IMR-90 (cell line): Measurements from ENCODE around the gene PLCG1. TPM values are rescaled to one million over a fixed set of nuclear protein-coding genes. Genes with fewer than 3 reads are reported as not detected.

Experiments used
- ATAC-seq: fragments of 200-7000 bp; cut with Tn5 transposase; 2 replicates; pipeline ENCODE4 v1.9.1; 2020; ENCODE audit warnings: low read depth, mild to moderate bottlenecking, moderate library complexity
- BruUV-seq: library from RNA; stranded (reverse); fragments of 400-500 nt; replicated peaks from 2 replicates; lab custom pipeline; 2021; lab: Mats Ljungman, UMichigan
- CTCF ChIA-PET: fragments of 300-600 bp; formaldehyde crosslinking; extraction: SDS; loops from one replicate; lab custom pipeline; 2021; ENCODE audit warnings: antibody characterized with exemption; lab: Yijun Ruan, JAX
- POLR2A ChIA-PET: fragments of 300-600 bp; sonication (Branson Sonifier 250); formaldehyde crosslinking; loops from one replicate; lab custom pipeline; 2022; ENCODE audit warnings: antibody characterized with exemption; ENCODE audit not compliant: unreplicated experiment; lab: Charles Lee
- DNase-seq: peaks from one replicate; pipeline ENCODE4 v3.0.0; 2013
- H2AFZ ChIP-seq: replicated peaks from 2 replicates; pipeline ENCODE3; 2013; ENCODE audit warnings: low read length, mild to moderate bottlenecking; ENCODE audit not compliant: poor library complexity
- H2AK5ac ChIP-seq: 2 replicates; pipeline ENCODE4 v1.6.1; 2013; ENCODE audit warnings: low read depth, low read length, inconsistent platforms
- H2AK9ac ChIP-seq: replicated peaks from 2 replicates; pipeline ENCODE3; 2013; ENCODE audit warnings: mild to moderate bottlenecking, low read depth, low read length, moderate library complexity; ENCODE audit not compliant: poor library complexity
- H2BK120ac ChIP-seq: 2 replicates; pipeline ENCODE4 v1.6.1; 2013; ENCODE audit warnings: low read depth, low read length, inconsistent platforms
- H2BK15ac ChIP-seq: 3 replicates; pipeline ENCODE4 v1.6.1; 2013; ENCODE audit warnings: low read depth, low read length, inconsistent platforms
- H2BK20ac ChIP-seq: 2 replicates; pipeline ENCODE4 v1.6.1; 2013; ENCODE audit warnings: low read depth, mild to moderate bottlenecking, inconsistent platforms, low read length, moderate library complexity
- H2BK5ac ChIP-seq: 2 replicates; pipeline ENCODE4 v1.6.1; 2013; ENCODE audit warnings: mild to moderate bottlenecking, low read depth, low read length, inconsistent platforms; ENCODE audit not compliant: poor library complexity, severe bottlenecking
- H3K14ac ChIP-seq: replicated peaks from 2 replicates; pipeline ENCODE4 v1.6.1; 2013; ENCODE audit warnings: low read depth, low read length, inconsistent platforms
- H3K18ac ChIP-seq: 2 replicates; pipeline ENCODE4 v1.6.1; 2013; ENCODE audit warnings: low read depth, low read length, control low read depth
- H3K23ac ChIP-seq: 2 replicates; pipeline ENCODE4 v1.6.1; 2013; ENCODE audit warnings: low read depth, low read length, inconsistent platforms
- H3K27ac ChIP-seq: 2 replicates; pipeline ENCODE4 v1.5.1; 2013; ENCODE audit warnings: mild to moderate bottlenecking, control low read depth, low read length; ENCODE audit not compliant: insufficient read depth
- H3K27me3 ChIP-seq: 2 replicates; pipeline ENCODE4 v1.6.1; 2013; ENCODE audit warnings: low read length; ENCODE audit not compliant: control insufficient read depth, insufficient read depth
- H3K36me3 ChIP-seq: 2 replicates; pipeline ENCODE4 v1.6.1; 2013; ENCODE audit warnings: low read length, mixed read lengths; ENCODE audit not compliant: control insufficient read depth, insufficient read depth
- H3K4ac ChIP-seq: 2 replicates; pipeline ENCODE4 v1.6.1; 2013; ENCODE audit warnings: low read depth, low read length, inconsistent platforms
- H3K4me1 ChIP-seq: 2 replicates; pipeline ENCODE4 v1.6.1; 2013; ENCODE audit warnings: low read length, mixed read lengths; ENCODE audit not compliant: control insufficient read depth, insufficient read depth
- H3K4me2 ChIP-seq: 2 replicates; pipeline ENCODE4 v1.6.1; 2013; ENCODE audit warnings: low read depth, mild to moderate bottlenecking, control low read depth, low read length, moderate library complexity
- H3K4me3 ChIP-seq: 2 replicates; pipeline ENCODE4 v1.5.1; 2013; ENCODE audit warnings: low read depth, mild to moderate bottlenecking, control low read depth, low read length, moderate library complexity; ENCODE audit not compliant: insufficient read depth
- H3K56ac ChIP-seq: 2 replicates; pipeline ENCODE4 v1.6.1; 2013; ENCODE audit warnings: low read length, inconsistent platforms; ENCODE audit not compliant: insufficient read depth; ENCODE audit errors: extremely low read depth
- H3K79me1 ChIP-seq, 2 experiments: 2 replicates each; pipeline ENCODE4 v1.6.1; 2013; ENCODE audit warnings: low read length in 2 of 2, inconsistent platforms in 1 of 2, low read depth in 1 of 2
- H3K9ac ChIP-seq: 2 replicates; pipeline ENCODE4 v1.6.1; 2013; ENCODE audit warnings: low read depth, low read length, control low read depth
- H3K9me1 ChIP-seq: 2 replicates; pipeline ENCODE4 v1.6.1; 2013; ENCODE audit warnings: low read length, inconsistent platforms; ENCODE audit not compliant: insufficient read depth
- H3K9me3 ChIP-seq: 2 replicates; pipeline ENCODE4 v1.6.1; 2013; ENCODE audit warnings: low read length; ENCODE audit not compliant: control insufficient read depth, insufficient read depth
- H4K20me1 ChIP-seq: 2 replicates; pipeline ENCODE4 v1.6.1; 2013; ENCODE audit warnings: low read length, inconsistent platforms; ENCODE audit not compliant: insufficient read depth
- H4K5ac ChIP-seq: 2 replicates; pipeline ENCODE4 v1.6.1; 2013; ENCODE audit warnings: mild to moderate bottlenecking, low read depth, low read length, control low read depth
- H4K8ac ChIP-seq, 2 experiments: 2 replicates each; pipeline ENCODE4 v1.6.1; 2013; ENCODE audit warnings: low read depth in 2 of 2, low read length in 2 of 2, control low read depth in 1 of 2, inconsistent platforms in 1 of 2
- H4K91ac ChIP-seq: 2 replicates; pipeline ENCODE4 v1.6.1; 2013; ENCODE audit warnings: low read depth, low read length, inconsistent platforms; ENCODE audit not compliant: insufficient read depth
- BHLHE40 ChIP-seq: fragments of 150-350 bp; IDR thresholded peaks from 2 replicates; pipeline ENCODE4 v1.6.1; 2016; ENCODE audit warnings: mild to moderate bottlenecking, low read depth, low read length
- CHD1 ChIP-seq: IDR thresholded peaks from 2 replicates; pipeline ENCODE4 v1.6.1; 2012; ENCODE audit warnings: low read depth, low read length, improper control_type of control experiment
- ELK1 ChIP-seq: fragments of 150-350 bp; IDR thresholded peaks from 2 replicates; pipeline ENCODE4 v1.6.1; 2016; ENCODE audit warnings: low read depth, mild to moderate bottlenecking, low read length, moderate library complexity, borderline replicate concordance
- FOS ChIP-seq: fragments of 150-350 bp; IDR thresholded peaks from 2 replicates; pipeline ENCODE4 v1.6.1; 2016; ENCODE audit warnings: low read depth, low read length
- MAFK ChIP-seq: IDR thresholded peaks from 2 replicates; pipeline ENCODE4 v1.6.1; 2012; ENCODE audit warnings: low read depth, low read length, improper control_type of control experiment
- MAZ ChIP-seq: IDR thresholded peaks from 2 replicates; pipeline ENCODE4 v1.6.1; 2012; ENCODE audit warnings: low read depth, mild to moderate bottlenecking, low read length, improper control_type of control experiment, moderate library complexity, borderline replicate concordance
- MXI1 ChIP-seq: IDR thresholded peaks from 2 replicates; pipeline ENCODE4 v1.6.1; 2012; ENCODE audit warnings: low read depth, mild to moderate bottlenecking, low read length, moderate library complexity, borderline replicate concordance
- RAD21 ChIP-seq: IDR thresholded peaks from 2 replicates; pipeline ENCODE4 v1.6.1; 2012; ENCODE audit warnings: low read length, improper control_type of control experiment
- RCOR1 ChIP-seq: IDR thresholded peaks from 2 replicates; pipeline ENCODE4 v1.6.1; 2012; ENCODE audit warnings: mild to moderate bottlenecking, low read length, improper control_type of control experiment; ENCODE audit not compliant: insufficient replicate concordance
- RFX5 ChIP-seq: IDR thresholded peaks from 2 replicates; pipeline ENCODE4 v1.8.0; 2012; ENCODE audit warnings: low read depth, mild to moderate bottlenecking, low read length, moderate library complexity
- SMC3 ChIP-seq: fragments of 150-350 bp; IDR thresholded peaks from 2 replicates; pipeline ENCODE4 v1.6.1; 2016; ENCODE audit warnings: low read depth, mild to moderate bottlenecking, antibody characterized with exemption, low read length, moderate library complexity
- USF2 ChIP-seq: fragments of 150-350 bp; IDR thresholded peaks from 2 replicates; pipeline ENCODE4 v1.6.1; 2017; ENCODE audit warnings: mild to moderate bottlenecking, antibody characterized with exemption, low read length, low read depth
- WGBS, 2 experiments: methylation state at CpG; one replicate each; pipeline versions ENCODE4 v1.1.5 to v1.1.7; 2013; ENCODE audit warnings: missing lambda C conversion rate in 2 of 2; ENCODE audit not compliant: insufficient read length in 1 of 2; ENCODE audit errors: extremely low coverage in 2 of 2; 5-methylcytosine and 5-hydroxymethylcytosine counted together
- dilution Hi-C: fragments of 300-500 bp; cut with HindIII; formaldehyde crosslinking; loops from one replicate; pipeline ENCODE4 v1.14.3; 2018; ENCODE audit warnings: low sequenced_read_pairs; ENCODE audit not compliant: unreplicated experiment
- in situ Hi-C: fragments of 300-500 bp; cut with MboI; formaldehyde crosslinking; loops from 3 replicates; pipeline ENCODE4 v1.14.3; 2019; ENCODE audit warnings: low sequenced_read_pairs, inconsistent platforms, mixed read lengths
- intact Hi-C: fragments of 100-400 bp; cut with micrococcal nuclease; formaldehyde crosslinking; loops from 2 replicates; pipeline ENCODE4 v1.10.0; 2022
- polyA plus RNA-seq, 3 experiments: library from polyadenylated mRNA; depleted of rRNA; stranded (reverse); fragments of >200 nt; gene quantifications; 2 replicates each; pipeline ENCODE4 v1.2.3, GENCODE V29; 2012; ENCODE audit warnings: low replicate concordance in 1 of 3
- total RNA-seq: library from RNA; depleted of rRNA; stranded (reverse); fragments of >200 nt; gene quantifications from 2 replicates; pipeline ENCODE4 v1.2.3, GENCODE V29; 2012

PLCG1 gene
- total and polyA plus RNA-seq, 2 of the 4 experiments (the other 2 are of a cell fraction): 59.1 to 69.1 TPM

DNA sequence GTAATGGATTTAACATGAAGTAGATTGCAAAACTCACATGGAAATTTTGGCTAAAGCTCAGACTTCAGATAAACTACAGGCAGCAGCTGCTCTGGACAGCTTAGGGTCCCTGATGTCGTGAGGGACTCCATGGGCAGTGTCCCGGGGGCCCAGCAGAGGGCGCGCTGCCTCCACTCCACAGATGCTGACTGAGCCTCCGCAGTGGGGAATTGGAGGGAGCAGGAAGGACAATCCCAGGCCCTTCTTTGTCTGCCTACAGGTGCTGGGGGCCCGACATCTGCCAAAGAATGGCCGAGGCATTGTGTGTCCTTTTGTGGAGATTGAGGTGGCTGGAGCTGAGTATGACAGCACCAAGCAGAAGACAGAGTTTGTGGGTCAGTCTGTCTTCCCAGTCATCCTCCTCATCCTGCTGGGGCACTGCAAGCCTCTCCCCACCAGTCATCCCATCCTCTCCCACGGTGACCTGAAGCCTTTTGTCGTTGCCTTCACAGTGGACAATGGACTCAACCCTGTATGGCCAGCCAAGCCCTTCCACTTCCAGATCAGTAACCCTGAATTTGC, 35.9 kb downstream of the PLCG1 start (continued):
- TF ChIP-seq MXI1: no peak

GRCh38 chr20:41173791-41174341, 36.5 kb downstream of the PLCG1 start:
- H3K4ac ChIP-seq: peak overlapping the region; percentile 55
- no peak overlapping the region for H3K23ac ChIP-seq
- H3K14ac ChIP-seq: no peak overlapping the region
- peak overlapping the region; percentile 71 for H2BK5ac ChIP-seq
- intact Hi-C loops (loop anchor here (1.0 to 10.0 kb wide), 6 partner anchors 58 to 521 kb away; partner anchors contain the start of gene LPIN3), dilution Hi-C loops (no loop called here), in situ Hi-C loops (loop anchor here (25.0 kb wide), 1 partner anchor 438 kb away; the partner anchor contains the start of gene CHD6)
- peak overlapping the region; percentile 33; the same call in 1 of the 3 replicates for H2BK15ac ChIP-seq
- H3K4me3 ChIP-seq: no peak overlapping the region
- peaks cover 25% of the 10 kb centered on the region for H4K20me1 ChIP-seq
- WGBS, 2 experiments: 94% methylated on average over 6 of the region's 13 CpGs; no CpG with 5 or more reads in 1 of the 2 experiments
- H3K18ac ChIP-seq: no peak overlapping the region
- H3K79me1 ChIP-seq: peaks cover 23 to 85% of the 10 kb centered on the region in 2 experiments
- H3K56ac ChIP-seq: no peak overlapping the region
- CTCF ChIA-PET: interaction anchor here (1.2 to 1.9 kb wide), 8 partner anchors 50 to 167 kb away, joined by 3 to 12 read pairs (median 6); partner anchors contain the start of gene LPIN3
- peak overlapping the region; percentile 40; the same call in 1 of the 2 replicates for H3K27ac ChIP-seq
- 0 out of 2 replicates have a peak overlapping the region, but pooled peaks have one; percentile 45 for H2BK120ac ChIP-seq
- peaks cover 39% of the 10 kb centered on the region for H3K4me1 ChIP-seq
- no peak overlapping the region; the same call in 1 of the 2 replicates for H4K91ac ChIP-seq
- ATAC-seq: no peak
- peak overlapping the region; percentile 92; the same call in 1 of the 2 replicates for H2AK5ac ChIP-seq
- DNase-seq: no peak
- H4K5ac ChIP-seq: peak overlapping the region; percentile 9; the same call in 1 of the 2 replicates
- H3K27me3 ChIP-seq: no peaks in the 10 kb centered on the region
- TSS peak; percentile 86 for BruUV-seq
- H2AK9ac ChIP-seq: no peak overlapping the region
- H3K9me3 ChIP-seq: no peaks in the 10 kb centered on the region
- H3K4me2 ChIP-seq: no peak overlapping the region
- no peak overlapping the region for H2BK20ac ChIP-seq
- POLR2A ChIA-PET: no interaction called here
- H3K36me3 ChIP-seq: peaks cover 67% of the 10 kb centered on the region
- peak overlapping the region in 1 of 2 experiments; percentile 46; a peak in 1 of 4 replicates for H4K8ac ChIP-seq
- peaks cover 28% of the 10 kb centered on the region for H3K9me1 ChIP-seq
- no peak overlapping the region for H3K9ac ChIP-seq
- H2AFZ ChIP-seq: no peak overlapping the region
- TF ChIP-seq BHLHE40 (no peak), ELK1 (no peak), MAFK (no peak), USF2 (no peak), RFX5 (no peak), RCOR1 (no peak), FOS (no peak), SMC3 (no peak), RAD21 (no peak), CHD1 (no peak), MAZ (no peak)
